Right ventricle myocardium inferior (tissue), 1 donor: ENCODE measurements around the gene CDC5L. TPM values are rescaled to one million over a fixed set of nuclear protein-coding genes. Genes with fewer than 3 reads are reported as not detected.
A peak's percentile ranks its signal among the peaks of the same experiment; 100 is the strongest.
"Not testable (repeated sequence)": the region's sequence is repeated elsewhere in the genome, so short reads cannot be mapped to it uniquely, and the experiment has no call there.

Source experiments
- ATAC-seq: fragments of 200-7000 bp; cut with Tn5 transposase; one replicate; pipeline ENCODE4 v1.9.1; 2020; ENCODE audit warnings: mild to moderate bottlenecking, moderate library complexity
- DNase-seq: peaks from one replicate; pipeline ENCODE4 v3.0.0; 2021; ENCODE audit errors: missing footprints
- intact Hi-C: fragments of 100-400 bp; cut with DNase I; formaldehyde crosslinking; loops from one replicate; pipeline ENCODE4 v1.11.0; 2022
- long read RNA-seq: library from polyadenylated mRNA; unstranded; transcript quantifications from one replicate; pipeline ENCODE4 v2.0.0, GENCODE V29; 2021
- total RNA-seq: library from RNA; stranded (reverse); fragmentation: NEBNext Ultra II Directional; extraction: Animal tissue kit (Norgen Biotek cat#: 25700); gene quantifications from one replicate; pipeline ENCODE4 v1.2.1, GENCODE V29; 2021
- donor health status: DM: no; HTN: yes; CAD: no; lungs with severe emphysema.

Gene CDC5L
- 18.6 TPM for total RNA-seq
- long read RNA-seq, full-length matches to known transcripts, result 17 of 19 reads
- long read RNA-seq, partial matches to known transcripts, result 2 of 19 reads
- long read RNA-seq, other reads (novel, unspliced or antisense), result 0 of 19 reads

- peak; percentile 92 for ATAC-seq
- intact Hi-C loops, result no loop called here
- DNase-seq, result peak; percentile 95
Observed at GRCh38 chr6:44387346-44388134, at the start of gene CDC5L. CDC5L (plus strand) TSS chr6:44387706; CDS start chr6:44387824, 118 bp downstream.

- ATAC-seq, result peak; percentile 83
- intact Hi-C loops, result loop anchor here (1.0 to 5.0 kb wide), 3 partner anchors 70 to 242 kb away; no protein-coding TSS in a partner anchor
- DNase-seq, result peak; percentile 74
Observed at GRCh38 chr6:44338228-44339122, 49.0 kb upstream of the CDC5L start.

- intact Hi-C loops, result loop anchor here (2.0 to 5.0 kb wide), 2 partner anchors 167 to 242 kb away; no protein-coding TSS in a partner anchor
- DNase-seq (no peak), ATAC-seq (no peak)
Observed at GRCh38 chr6:44339301-44339700, 48.2 kb upstream of the CDC5L start.

- ATAC-seq (no peak), DNase-seq (no peak)
- intact Hi-C loops, result loop anchor here (2.0 to 5.0 kb wide), 2 partner anchors 168 to 243 kb away; no protein-coding TSS in a partner anchor
Observed at GRCh38 chr6:44339763-44340625, 47.5 kb upstream of the CDC5L start.

GRCh38 chr6:44341095-44341890 lies 46.2 kb upstream of the CDC5L start:
- DNase-seq, result no peak
- ATAC-seq, result no peak
- intact Hi-C loops, result no loop called here

- intact Hi-C loops, result no loop called here
- ATAC-seq (peak; percentile 49), DNase-seq (no peak)
Observed at GRCh38 chr6:44342052-44342451, 45.5 kb upstream of the CDC5L start.

GRCh38 chr6:44342489-44342888 lies 45.0 kb upstream of the CDC5L start, which contains the start of gene SPATS1:
SPATS1 (plus strand) TSS chr6:44342650; CDS start chr6:44343096, 446 bp downstream.
- ATAC-seq, result peak; percentile 42
- intact Hi-C loops, result no loop called here
- no peak for DNase-seq

- ATAC-seq, DNase-seq, intact Hi-C loops: not testable (repeated sequence)
Observed at GRCh38 chr6:44346818-44347217, 40.7 kb upstream of the CDC5L start.

GRCh38 chr6:44349904-44350649 lies 37.4 kb upstream of the CDC5L start:
- no peak for DNase-seq
- intact Hi-C loops, result no loop called here
- no peak for ATAC-seq

GRCh38 chr6:44350650-44350994 lies 36.9 kb upstream of the CDC5L start:
- ATAC-seq, intact Hi-C loops, DNase-seq: not testable (repeated sequence)

GRCh38 chr6:44352259-44352658 lies 35.2 kb upstream of the CDC5L start:
- DNase-seq (no peak), ATAC-seq (no peak)
- intact Hi-C loops, result no loop called here

- ATAC-seq (no peak), DNase-seq (no peak)
- intact Hi-C loops, result no loop called here
Observed at GRCh38 chr6:44353336-44353735, 34.2 kb upstream of the CDC5L start.

- DNase-seq (no peak), ATAC-seq (no peak)
- intact Hi-C loops, result no loop called here
Observed at GRCh38 chr6:44355640-44356039, 31.9 kb upstream of the CDC5L start.

- DNase-seq (no peak), ATAC-seq (no peak)
- intact Hi-C loops, result no loop called here
Observed at GRCh38 chr6:44356487-44356886, 31.0 kb upstream of the CDC5L start.

GRCh38 chr6:44359973-44360372 lies 27.5 kb upstream of the CDC5L start:
- ATAC-seq (no peak), DNase-seq (no peak)
- intact Hi-C loops, result no loop called here

- no peak for DNase-seq
- no peak for ATAC-seq
- intact Hi-C loops, result no loop called here
Observed at GRCh38 chr6:44361947-44362346, 25.6 kb upstream of the CDC5L start.

GRCh38 chr6:44363377-44363926 lies 24.1 kb upstream of the CDC5L start:
- intact Hi-C loops, result no loop called here

More at GRCh38 chr6:44363377-44363926, 24.1 kb upstream of the CDC5L start:
- DNase-seq (no peak), ATAC-seq (no peak)
